Mesenchymal stem cell (in vitro differentiated cells and primary cell): ENCODE measurements around the gene SOX8.

ENCODE experiments used
- DNase-seq: peaks from one replicate; pipeline ENCODE4 v3.0.0-alpha.2; 2013
- H2AFZ ChIP-seq: one replicate; pipeline ENCODE4 v1.6.1; 2013; ENCODE audit warnings: low read depth, mild to moderate bottlenecking, control low read depth, inconsistent platforms, low read length, moderate library complexity
- H2AK5ac ChIP-seq: 2 replicates; pipeline ENCODE4 v1.6.1; 2013; ENCODE audit warnings: low read length, moderate library complexity, mild to moderate bottlenecking, inconsistent platforms; ENCODE audit not compliant: severe bottlenecking
- H2BK120ac ChIP-seq: one replicate; pipeline ENCODE4 v1.6.1; 2013; ENCODE audit warnings: low read depth, mild to moderate bottlenecking, inconsistent platforms, low read length, moderate library complexity
- H2BK12ac ChIP-seq, 2 experiments: one replicate each; pipeline ENCODE4 v1.6.1; 2013; ENCODE audit warnings: inconsistent platforms in 2 of 2, low read length in 2 of 2, mild to moderate bottlenecking in 2 of 2, moderate library complexity in 2 of 2, control low read depth in 1 of 2
- H2BK15ac ChIP-seq: one replicate; pipeline ENCODE4 v1.6.1; 2013; ENCODE audit warnings: mild to moderate bottlenecking, low read depth, inconsistent platforms; ENCODE audit not compliant: poor library complexity, severe bottlenecking
- H2BK5ac ChIP-seq: 2 replicates; pipeline ENCODE4 v1.6.1; 2013; ENCODE audit warnings: low read depth, mild to moderate bottlenecking, low read length, control low read depth, inconsistent platforms; ENCODE audit not compliant: poor library complexity, severe bottlenecking
- H3K14ac ChIP-seq, 2 experiments: one replicate each; pipeline ENCODE4 v1.6.1; 2013; ENCODE audit warnings: inconsistent platforms in 2 of 2, low read length in 2 of 2, control low read depth in 1 of 2, mild to moderate bottlenecking in 1 of 2, moderate library complexity in 1 of 2
- H3K18ac ChIP-seq, 2 experiments: one replicate each; pipeline ENCODE4 v1.6.1; 2013; ENCODE audit warnings: inconsistent platforms in 2 of 2, low read length in 2 of 2, control low read depth in 1 of 2, low read depth in 1 of 2, mild to moderate bottlenecking in 1 of 2
- H3K23ac ChIP-seq, 2 experiments: one replicate each; pipeline ENCODE4 v1.6.1; 2013; ENCODE audit warnings: inconsistent platforms in 2 of 2, low read length in 2 of 2, mild to moderate bottlenecking in 2 of 2, moderate library complexity in 2 of 2, control low read depth in 1 of 2
- H3K27ac ChIP-seq: 2 replicates; pipeline ENCODE4 v1.5.1; 2013; ENCODE audit warnings: mild to moderate bottlenecking, moderate library complexity, low read length, control low read depth, inconsistent platforms; ENCODE audit not compliant: poor library complexity, severe bottlenecking
- H3K27me3 ChIP-seq, 2 experiments: 2 replicates each; pipeline versions ENCODE4 v1.6.1 to v1.7.0; 2013; ENCODE audit warnings: low read length in 2 of 2, mild to moderate bottlenecking in 2 of 2, moderate library complexity in 2 of 2, control low read depth in 1 of 2, inconsistent platforms in 1 of 2; ENCODE audit not compliant: control insufficient read depth in 1 of 2, insufficient read depth in 1 of 2
- H3K36me3 ChIP-seq, 2 experiments: 2 replicates each; pipeline versions ENCODE4 v1.6.1 to v1.7.0; 2013; ENCODE audit warnings: low read length in 2 of 2, control low read depth in 1 of 2, inconsistent platforms in 1 of 2, low read depth in 1 of 2, mild to moderate bottlenecking in 1 of 2; ENCODE audit not compliant: insufficient read depth in 2 of 2, control insufficient read depth in 1 of 2
- H3K4ac ChIP-seq, 2 experiments: one replicate each; pipeline ENCODE4 v1.6.1; 2013; ENCODE audit warnings: inconsistent platforms in 2 of 2, low read length in 2 of 2, mild to moderate bottlenecking in 2 of 2, moderate library complexity in 2 of 2, control low read depth in 1 of 2, low read depth in 1 of 2
- H3K4me1 ChIP-seq: 2 replicates; pipeline ENCODE4 v1.6.1; 2013; ENCODE audit warnings: low read depth, low read length, control low read depth; ENCODE audit not compliant: control insufficient read depth, insufficient read depth
- H3K4me2 ChIP-seq: 2 replicates; pipeline ENCODE4 v1.6.1; 2013; ENCODE audit warnings: low read length, mild to moderate bottlenecking, inconsistent platforms; ENCODE audit not compliant: poor library complexity, severe bottlenecking
- H3K4me3 ChIP-seq, 2 experiments: 2 replicates each; pipeline versions ENCODE4 v1.5.1 to v1.7.0; 2013; ENCODE audit warnings: low read length in 2 of 2, mild to moderate bottlenecking in 2 of 2, control low read depth in 1 of 2, low read depth in 1 of 2; ENCODE audit not compliant: insufficient read depth in 1 of 2
- H3K79me1 ChIP-seq: replicated peaks from 2 replicates; pipeline ENCODE4 v1.6.1; 2013; ENCODE audit warnings: mild to moderate bottlenecking, control low read depth, low read length, inconsistent platforms; ENCODE audit not compliant: poor library complexity, severe bottlenecking
- H3K9ac ChIP-seq: 2 replicates; pipeline ENCODE4 v1.7.0; 2013; ENCODE audit warnings: mild to moderate bottlenecking, low read length, moderate library complexity
- H3K9me3 ChIP-seq: 2 replicates; pipeline ENCODE4 v1.7.0; 2013; ENCODE audit warnings: mild to moderate bottlenecking, low read length; ENCODE audit not compliant: control insufficient read depth
- H4K8ac ChIP-seq: one replicate; pipeline ENCODE4 v1.6.1; 2013; ENCODE audit warnings: inconsistent platforms, mild to moderate bottlenecking, low read length, moderate library complexity
- H4K91ac ChIP-seq: one replicate; pipeline ENCODE4 v1.6.1; 2013; ENCODE audit warnings: mild to moderate bottlenecking, low read length, inconsistent platforms
- WGBS: methylation state at CpG from one replicate; pipeline ENCODE4 v1.1.7; 2013; ENCODE audit warnings: mixed read lengths; 5-methylcytosine and 5-hydroxymethylcytosine counted together

SOX8 gene

DNA sequence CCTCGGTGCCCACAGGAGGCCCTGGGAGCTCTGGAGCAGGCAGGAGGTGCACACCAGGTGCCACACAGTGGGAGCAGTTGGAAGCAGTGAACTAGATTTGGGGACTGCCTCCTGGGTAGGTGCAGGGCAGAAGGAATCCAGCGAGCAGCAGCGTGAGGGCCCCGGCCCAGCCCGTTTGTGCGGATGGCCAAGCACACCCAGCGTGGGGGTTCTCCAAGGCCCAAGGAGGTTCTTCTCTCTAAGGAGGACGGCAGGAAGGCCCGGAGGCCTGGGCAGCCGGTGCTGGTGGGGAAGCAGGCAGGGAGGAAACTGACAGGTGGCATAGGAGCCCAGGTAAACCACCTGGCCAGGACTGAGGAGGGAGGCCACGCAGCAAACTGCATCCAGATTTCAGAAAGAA, 17.0 kb downstream of the SOX8 start:
- Histone ChIP-seq H2BK5ac (no peak overlapping the region), H3K79me1 (no peaks in the 10 kb centered on the region), H2BK12ac (no peak overlapping the region), H2BK15ac (no peak overlapping the region), H4K8ac (no peak overlapping the region), H2BK120ac (no peak overlapping the region), H3K9me3 (peaks cover 24% of the 10 kb centered on the region), H4K91ac (no peak overlapping the region), H2AFZ (no peak overlapping the region), H3K9ac (no peak overlapping the region), H3K36me3 (no peaks in the 10 kb centered on the region), H3K18ac (no peak overlapping the region), H3K4ac (no peak overlapping the region), H3K27me3 (peaks cover 60 to 71% of the 10 kb centered on the region in 2 experiments), H3K4me2 (no peak overlapping the region), H3K27ac (no peak overlapping the region), H3K4me1 (peaks cover 21% of the 10 kb centered on the region), H3K23ac (no peak overlapping the region), H3K14ac (no peak overlapping the region), H3K4me3 (no peak overlapping the region), H2AK5ac (no peak overlapping the region)
- whole genome bisulfite sequencing = 82% methylated on average over 11 of the region's 11 CpGs
- DNase-seq = no peak

- no peak overlapping the region for H3K18ac ChIP-seq
- no peak overlapping the region for H3K14ac ChIP-seq
- no peak overlapping the region for H4K91ac ChIP-seq
- no peak overlapping the region for H2BK5ac ChIP-seq
- no peak overlapping the region for H2AFZ ChIP-seq
- peaks cover 60 to 71% of the 10 kb centered on the region in 2 experiments for H3K27me3 ChIP-seq
- peaks cover 20% of the 10 kb centered on the region for H3K9me3 ChIP-seq
- no peak overlapping the region for H3K4me3 ChIP-seq
- no peak overlapping the region for H3K4me2 ChIP-seq
- no peak overlapping the region for H3K27ac ChIP-seq
- DNase-seq = no peak
- H4K8ac ChIP-seq = no peak overlapping the region
- H3K36me3 ChIP-seq = no peaks in the 10 kb centered on the region
- H3K23ac ChIP-seq = no peak overlapping the region
- H3K4ac ChIP-seq = no peak overlapping the region
- H2BK12ac ChIP-seq = no peak overlapping the region
- 82% methylated on average over 11 of the region's 11 CpGs for WGBS
- peaks cover 28% of the 10 kb centered on the region for H3K4me1 ChIP-seq
- no peak overlapping the region for H2AK5ac ChIP-seq
- no peaks in the 10 kb centered on the region for H3K79me1 ChIP-seq
- no peak overlapping the region for H2BK15ac ChIP-seq
- no peak overlapping the region for H3K9ac ChIP-seq
- H2BK120ac ChIP-seq = no peak overlapping the region
Measured at GRCh38 chr16:999677-1000076, 18.1 kb downstream of the SOX8 start.

DNA sequence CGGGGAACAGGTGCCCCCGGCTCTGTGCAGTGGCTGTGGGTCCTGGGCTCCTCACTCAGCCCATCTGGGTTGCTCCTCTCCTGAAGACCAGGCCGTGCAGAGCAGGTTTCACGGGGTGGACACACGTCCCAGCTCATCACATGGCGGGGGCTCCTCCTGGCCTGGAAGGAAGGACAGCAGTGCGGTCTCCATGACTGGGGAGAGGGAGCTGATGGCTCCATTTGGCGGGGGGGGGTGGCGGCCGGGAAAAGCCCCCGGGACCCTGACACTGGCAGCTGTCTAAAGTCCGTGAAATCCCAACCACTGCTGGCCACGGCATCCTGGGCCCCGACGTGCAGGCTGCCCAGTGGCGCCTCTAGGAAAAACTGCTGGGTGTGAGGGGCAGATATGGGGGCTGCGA, 19.0 kb downstream of the SOX8 start:
- Histone ChIP-seq H2BK120ac (no peak overlapping the region), H2BK12ac (no peak overlapping the region)

DNA sequence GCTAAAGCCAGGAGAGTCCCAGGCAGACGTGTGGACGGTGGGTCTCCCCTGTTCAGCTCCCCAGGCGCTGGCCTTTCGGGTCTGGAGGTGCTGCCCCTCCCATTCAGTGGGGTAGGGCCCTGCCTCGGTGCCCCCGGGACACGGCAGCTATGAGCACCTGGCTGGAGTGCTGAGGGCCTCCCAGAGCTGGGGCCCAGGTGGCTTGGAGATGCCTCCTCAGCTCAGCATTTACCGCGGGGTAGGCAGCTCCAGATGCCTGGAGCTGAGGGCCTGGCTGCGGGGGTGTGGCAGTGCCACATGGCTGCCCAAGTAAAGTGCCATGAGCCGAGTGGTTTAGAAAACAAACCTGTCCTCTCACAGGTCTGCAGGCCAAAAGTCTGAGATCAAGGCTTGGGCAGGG, 19.5 kb downstream of the SOX8 start:
- H3K23ac ChIP-seq = no peak overlapping the region
- no peak overlapping the region for H3K9ac ChIP-seq
- no peak overlapping the region for H4K91ac ChIP-seq
- no peaks in the 10 kb centered on the region for H3K79me1 ChIP-seq
- no peak overlapping the region for H2BK120ac ChIP-seq
- H3K4me1 ChIP-seq = peaks cover 28% of the 10 kb centered on the region
- no peak overlapping the region for H2BK12ac ChIP-seq
- no peak overlapping the region for H2BK15ac ChIP-seq
- no peak overlapping the region for H2AK5ac ChIP-seq
- no peak overlapping the region for H3K27ac ChIP-seq
- no peak overlapping the region for H3K4me2 ChIP-seq
- H2BK5ac ChIP-seq = no peak overlapping the region
- H3K18ac ChIP-seq = no peak overlapping the region
- no peak overlapping the region for H2AFZ ChIP-seq
- H3K4me3 ChIP-seq = no peak overlapping the region
- DNase-seq = no peak
- H3K14ac ChIP-seq = no peak overlapping the region
- H3K36me3 ChIP-seq = no peaks in the 10 kb centered on the region
- H3K9me3 ChIP-seq = peaks cover 6% of the 10 kb centered on the region
- H4K8ac ChIP-seq = no peak overlapping the region
- 86% methylated on average over 11 of the region's 11 CpGs for WGBS
- no peak overlapping the region for H3K4ac ChIP-seq
- peaks cover 60 to 69% of the 10 kb centered on the region in 2 experiments for H3K27me3 ChIP-seq

More for the DNA sequence above, 19.0 kb downstream of the SOX8 start:
- H4K8ac ChIP-seq = no peak overlapping the region
- H2AK5ac ChIP-seq = no peak overlapping the region
- no peaks in the 10 kb centered on the region for H3K79me1 ChIP-seq
- no peak overlapping the region for H3K4ac ChIP-seq
- peaks cover 11% of the 10 kb centered on the region for H3K9me3 ChIP-seq
- H3K23ac ChIP-seq = no peak overlapping the region
- peaks cover 28% of the 10 kb centered on the region for H3K4me1 ChIP-seq
- WGBS = 89% methylated on average over 16 of the region's 17 CpGs
- no peak overlapping the region for H2BK5ac ChIP-seq
- no peak overlapping the region for H2BK15ac ChIP-seq
- no peak overlapping the region for H3K9ac ChIP-seq
- H3K4me2 ChIP-seq = no peak overlapping the region
- H3K14ac ChIP-seq = no peak overlapping the region
- H3K27me3 ChIP-seq = peaks cover 64 to 71% of the 10 kb centered on the region in 2 experiments
- DNase-seq = no peak
- H4K91ac ChIP-seq = no peak overlapping the region
- no peaks in the 10 kb centered on the region for H3K36me3 ChIP-seq
- H3K27ac ChIP-seq = no peak overlapping the region
- no peak overlapping the region for H2AFZ ChIP-seq
- no peak overlapping the region for H3K18ac ChIP-seq
- no peak overlapping the region for H3K4me3 ChIP-seq
